Omental fat pad (tissue), 4 donors: ENCODE results near the gene TMEM164. TPM values are rescaled to one million over a fixed set of nuclear protein-coding genes. Genes with fewer than 3 reads are reported as not detected.

Source experiments
- ATAC-seq: fragments of 150-250 bp; one replicate; pipeline ENCODE4 v1.9.1; 2016; ENCODE audit warnings: mild to moderate bottlenecking, moderate library complexity; ENCODE audit not compliant: low FRiP score
- DNase-seq: peaks from one replicate; pipeline ENCODE4 v3.0.0-alpha.2; 2019; ENCODE audit warnings: low spot score
- CTCF ChIP-seq, 3 donors: fragments of 450-650 bp; IDR thresholded peaks; one replicate each; pipeline ENCODE4 v1.5.1; 2016 to 2017; ENCODE audit warnings: antibody characterized with exemption in 3 of 3, mild to moderate bottlenecking in 3 of 3, moderate library complexity in 2 of 3
- total RNA-seq, 4 donors: library from RNA; depleted of rRNA; stranded (reverse); fragments of >200 nt; gene quantifications; one replicate each; pipeline ENCODE4 v1.1.0, GENCODE V29; 2016

The TMEM164 gene
- total RNA-seq, 4 donors from 2014 or later: 24.6 to 56.9 (median 42.1) TPM

DNA sequence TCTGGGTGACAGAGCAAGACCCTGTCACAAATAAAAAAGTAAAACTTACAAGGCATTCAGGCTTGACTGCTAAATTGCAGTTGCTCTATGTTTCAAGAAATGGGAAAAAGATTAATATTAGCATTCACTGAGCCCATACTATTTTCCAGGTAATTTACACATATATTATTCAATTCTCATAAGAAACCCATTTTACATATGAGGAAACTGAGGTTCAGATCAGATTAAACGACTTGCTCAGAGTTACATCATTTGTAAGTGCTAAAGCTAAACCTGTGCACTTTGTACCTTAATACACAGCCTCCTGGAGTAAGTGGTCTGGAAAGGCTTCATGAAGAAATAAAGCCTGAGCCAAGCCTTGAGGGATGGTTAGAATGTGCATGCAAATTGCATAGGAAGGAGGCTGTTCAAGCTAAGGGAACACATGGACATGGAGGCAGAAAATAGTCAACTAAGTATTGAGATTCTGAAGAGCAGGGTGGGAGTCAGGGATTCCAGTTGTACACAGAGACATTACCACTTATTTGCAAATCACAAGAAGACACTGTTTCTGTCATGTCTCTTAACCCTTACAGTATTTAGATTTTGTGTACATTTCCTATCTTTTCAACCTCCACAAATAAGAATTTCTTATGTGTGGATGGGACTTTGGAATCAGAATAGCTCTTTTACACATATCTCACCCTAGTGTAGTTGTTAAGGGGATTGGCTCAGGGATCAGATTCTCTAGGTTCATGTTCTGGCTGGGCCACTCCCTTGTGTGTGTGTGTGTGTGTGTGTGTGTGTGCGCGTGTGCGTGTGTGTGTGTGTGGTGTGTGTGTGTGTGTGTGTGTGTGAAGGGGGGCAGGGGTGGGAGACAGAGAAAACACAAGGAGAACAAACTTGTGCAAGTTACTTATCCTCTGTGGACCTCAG is 113.4 kb downstream of the TMEM164 start:
- DNase-seq (no peak), ATAC-seq (no peak)
- TF ChIP-seq CTCF (IDR thresholded peaks at IDR 0.05): no peak

- ATAC-seq: no peak
- no peak for TF ChIP-seq CTCF (IDR thresholded peaks at IDR 0.05)
- no peak for DNase-seq
Measured at GRCh38 chrX:110118530-110118929, 115.6 kb downstream of the TMEM164 start.

DNA sequence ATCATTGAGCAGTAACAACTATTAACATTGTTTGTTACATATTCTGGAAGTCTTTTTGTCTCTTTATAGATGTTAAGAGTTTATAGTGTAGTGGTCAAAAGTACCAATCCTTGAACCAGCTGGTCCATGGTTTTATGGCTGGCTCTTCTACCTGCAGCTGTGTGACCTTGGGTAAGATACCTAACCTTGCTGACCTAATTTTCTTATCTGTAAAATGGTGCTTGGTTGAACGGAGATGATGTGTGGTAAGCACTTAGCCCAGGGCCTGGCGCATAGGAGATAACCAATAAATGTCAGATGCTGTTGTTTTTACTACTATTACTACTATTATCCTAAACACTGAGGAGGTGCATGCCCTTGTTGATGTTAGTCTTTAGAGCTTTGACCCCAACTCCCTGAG is 116.6 kb downstream of the TMEM164 start:
- ATAC-seq: no peak
- no peak for DNase-seq
- TF ChIP-seq CTCF (IDR thresholded peaks at IDR 0.05): no peak

DNA sequence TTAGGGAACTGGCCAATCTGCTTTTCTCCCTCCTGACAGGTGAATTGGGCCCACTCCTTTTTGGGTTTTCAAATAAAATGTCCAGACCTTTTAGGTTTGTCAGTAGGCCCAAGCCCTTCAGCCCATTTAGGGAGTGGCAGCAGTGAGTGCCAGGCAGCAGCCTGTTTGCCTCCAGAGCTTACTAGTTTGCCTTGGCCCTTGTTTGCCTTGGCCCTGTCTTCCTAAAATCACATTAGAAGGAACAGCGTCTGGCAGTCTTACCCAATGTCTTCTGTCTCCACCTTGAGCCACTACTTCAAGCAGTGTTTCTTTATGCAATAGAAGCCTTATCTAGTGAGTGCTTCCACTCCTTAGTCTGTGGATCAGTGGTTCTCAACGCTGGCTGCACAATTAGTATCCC is 117.1 kb downstream of the TMEM164 start:
- DNase-seq (no peak), ATAC-seq (no peak)
- TF ChIP-seq CTCF (IDR thresholded peaks at IDR 0.05): no peak

DNA sequence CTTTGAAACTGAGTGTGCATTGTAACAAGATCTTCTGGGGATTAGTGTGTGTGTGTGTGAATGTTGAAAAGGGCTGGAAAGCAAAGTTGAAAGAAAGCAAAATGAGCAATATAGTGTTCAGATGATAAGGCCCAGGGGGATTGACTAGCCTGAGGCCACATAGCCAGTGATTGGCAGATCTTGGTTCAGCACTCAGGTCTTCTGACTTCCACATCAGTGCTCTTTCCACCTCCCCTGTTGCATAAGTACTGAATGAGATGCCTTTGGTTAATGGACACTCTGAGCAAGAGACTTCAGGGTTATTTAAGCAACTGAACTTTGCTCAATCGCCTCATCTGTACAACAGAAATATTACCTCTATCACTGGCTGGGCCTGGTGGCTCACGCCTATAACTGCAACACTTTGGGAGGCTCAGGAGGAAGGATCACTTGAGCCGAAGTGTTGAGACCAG is 120.4 kb downstream of the TMEM164 start:
- no peak for DNase-seq
- no peak for ATAC-seq
- TF ChIP-seq CTCF (IDR thresholded peaks at IDR 0.05): no peak

DNA sequence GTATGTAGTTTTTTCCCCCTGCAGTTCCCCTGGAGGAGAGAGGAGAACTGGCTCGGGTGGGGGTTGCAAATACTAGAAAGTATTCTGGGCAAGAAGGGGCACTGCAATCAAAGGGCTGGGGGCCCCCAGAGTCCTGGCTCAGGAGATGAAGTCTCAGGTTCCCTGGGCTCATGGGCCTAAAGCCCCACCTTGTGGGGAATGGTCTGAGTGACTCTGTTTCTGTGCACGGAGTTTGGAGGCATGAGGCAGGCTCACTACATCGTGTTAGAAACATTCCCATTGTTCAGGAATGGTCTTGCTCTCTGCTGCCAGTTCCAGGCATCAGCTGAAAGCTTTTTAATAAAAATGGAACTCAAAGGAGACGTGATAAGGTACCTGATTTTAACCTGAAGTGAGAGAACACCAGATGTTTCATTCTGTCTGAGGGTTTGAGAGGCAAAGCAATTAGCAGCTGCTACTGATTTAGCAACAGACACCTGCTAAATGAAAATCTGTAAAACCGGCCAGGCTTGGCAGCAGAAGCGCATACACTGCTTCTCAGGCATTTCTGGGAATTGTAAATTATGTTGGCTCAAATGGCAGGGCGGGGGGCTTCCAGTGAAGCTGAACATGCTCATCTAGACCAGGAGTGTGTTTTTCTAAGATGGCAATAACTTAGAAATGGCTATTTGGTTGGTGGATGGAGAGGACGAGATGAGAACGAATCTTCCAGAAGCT is 122.7 kb downstream of the TMEM164 start:
- TF ChIP-seq CTCF (IDR thresholded peaks at IDR 0.05): no peak
- ATAC-seq (no peak), DNase-seq (no peak)
